ENCODE results near the gene GABRB1. TPM values are rescaled to one million over a fixed set of nuclear protein-coding genes. Genes with fewer than 3 reads are reported as not detected.
"Not testable (repeated sequence)": the region's sequence is repeated elsewhere in the genome, so short reads cannot be mapped to it uniquely, and the experiment has no call there.

Gene GABRB1
- total RNA-seq, 1 donor from 2014 or later = 0.69 TPM

DNA sequence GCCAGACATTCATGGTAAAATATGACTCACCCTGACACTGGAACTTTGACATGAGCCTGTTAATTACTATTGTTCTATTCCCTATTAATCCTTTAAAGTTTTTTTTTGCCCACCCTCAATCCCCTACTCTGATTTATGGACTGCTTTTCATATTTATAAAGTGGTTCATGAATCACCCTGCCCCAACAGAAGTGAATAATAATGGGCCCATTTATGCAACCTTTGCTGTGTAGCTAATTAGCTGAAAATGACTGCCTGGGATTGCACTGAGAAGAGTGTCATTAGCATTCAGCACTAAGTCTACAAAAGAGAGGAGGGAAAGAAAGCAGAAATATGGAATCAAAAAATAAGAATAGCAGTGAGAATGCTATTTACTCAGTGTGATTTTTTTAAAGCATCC is 277.8 kb downstream of the GABRB1 start:
- DNase-seq = no peak

DNA sequence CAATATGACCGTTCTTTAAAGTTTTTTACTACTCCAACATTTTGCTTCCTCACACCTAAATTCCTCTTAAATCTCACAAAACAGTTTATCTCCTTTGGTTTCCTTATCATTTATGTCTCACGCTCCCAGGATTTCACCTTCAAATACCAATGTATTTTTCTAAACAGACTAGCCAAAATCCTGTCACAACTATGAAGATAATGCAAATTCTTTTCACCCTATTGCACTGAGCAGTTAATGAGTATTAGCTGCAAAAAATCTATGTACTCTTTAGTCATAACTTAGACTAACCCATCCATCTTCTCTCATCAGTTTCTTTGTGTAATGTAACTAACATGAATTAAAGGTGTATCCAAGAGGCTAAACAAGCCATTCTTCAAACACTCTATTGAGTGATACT is 280.8 kb downstream of the GABRB1 start:
- no peak for DNase-seq

DNA sequence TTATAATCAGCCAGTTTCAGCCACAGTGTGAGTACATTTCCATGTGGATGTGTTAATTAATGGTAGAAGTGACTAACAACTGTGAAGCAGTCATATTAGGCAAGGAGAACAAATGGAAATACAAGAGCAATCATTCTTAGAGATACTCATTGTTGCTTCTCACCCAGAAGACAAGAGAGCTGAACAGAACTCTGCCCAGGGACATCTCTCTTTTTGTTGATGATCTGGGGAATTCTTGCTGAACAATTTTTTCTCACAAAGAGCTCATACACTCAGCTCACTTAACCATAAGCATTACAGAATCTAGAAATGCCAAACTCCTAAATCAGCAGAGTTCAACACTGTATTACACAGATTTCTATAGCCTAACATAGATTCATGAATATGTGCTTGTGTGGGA is 282.0 kb downstream of the GABRB1 start:
- no peak for DNase-seq

DNA sequence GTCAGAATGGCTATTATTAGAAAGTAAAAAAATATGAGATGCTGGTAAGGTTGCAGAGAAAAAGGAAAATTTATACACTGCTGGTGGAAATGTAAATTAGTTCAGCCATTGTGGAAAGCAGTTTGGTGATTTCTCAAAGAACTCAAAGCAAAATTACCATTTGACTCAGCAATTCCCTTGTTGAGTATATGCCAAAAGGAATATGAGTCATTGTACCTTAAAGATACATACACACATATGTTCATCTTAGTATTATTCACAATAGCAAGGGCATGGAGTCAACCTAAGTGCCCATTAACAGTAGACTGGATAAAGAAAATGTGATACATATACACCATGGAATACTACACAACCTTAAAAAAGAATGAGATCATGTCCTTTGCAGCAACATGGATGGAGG is 284.0 kb downstream of the GABRB1 start:
- DNase-seq = no peak

DNA sequence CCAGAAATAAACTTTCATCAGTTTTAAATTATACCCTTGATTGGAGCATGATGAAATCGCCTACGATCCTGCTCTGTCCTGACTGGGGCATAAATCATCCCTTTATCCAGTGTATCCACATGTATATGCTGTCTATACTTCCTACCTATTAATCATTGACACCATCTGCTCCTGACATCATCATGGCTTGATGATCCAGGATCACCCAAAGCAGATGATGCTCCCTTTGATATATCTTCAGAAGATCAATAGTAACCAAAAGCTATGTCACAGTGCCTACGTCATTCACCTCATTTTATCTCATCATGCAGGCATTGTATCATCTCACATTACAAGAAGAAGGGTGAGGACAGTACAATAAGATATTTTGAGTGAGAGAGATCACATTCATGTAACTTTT is 294.7 kb downstream of the GABRB1 start:
- no peak for DNase-seq

DNA sequence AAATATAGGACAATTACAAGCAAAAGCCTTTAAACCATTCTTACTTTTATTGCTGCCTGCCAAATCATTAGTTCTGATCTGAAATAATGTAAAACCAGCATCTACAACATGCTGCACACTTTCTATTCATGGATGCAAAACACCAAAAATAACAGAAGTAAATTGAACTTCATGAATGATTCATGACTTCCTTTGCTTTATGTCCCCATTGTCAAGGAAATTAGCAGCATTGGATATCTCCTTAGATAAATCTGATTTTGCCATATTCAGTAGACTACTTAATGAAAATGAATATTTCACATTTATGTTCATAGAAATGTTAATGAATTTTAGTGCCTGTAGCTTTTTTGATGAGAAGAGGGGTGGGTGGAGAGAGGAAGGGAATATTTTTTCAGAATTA is 299.5 kb downstream of the GABRB1 start:
- no peak for DNase-seq

DNA sequence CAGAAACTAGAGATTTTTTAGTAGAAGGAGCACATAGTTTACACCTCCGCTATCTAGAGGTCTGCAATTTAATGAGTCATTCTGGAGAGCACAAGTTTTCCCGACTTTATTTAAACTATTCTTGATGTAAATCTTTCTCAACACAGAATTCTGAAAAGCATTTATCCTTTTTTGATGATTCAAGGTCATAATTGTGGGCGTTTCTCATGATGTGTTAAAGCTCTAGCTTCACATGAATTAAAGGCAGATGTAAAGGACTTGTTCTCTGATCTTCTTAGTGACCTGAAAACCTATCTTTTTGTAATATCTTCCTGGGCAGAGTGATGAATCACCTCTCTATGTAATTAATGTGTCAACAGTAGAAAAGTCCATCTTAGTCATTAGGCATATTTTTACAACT is 303.3 kb downstream of the GABRB1 start:
- no peak for DNase-seq

DNA sequence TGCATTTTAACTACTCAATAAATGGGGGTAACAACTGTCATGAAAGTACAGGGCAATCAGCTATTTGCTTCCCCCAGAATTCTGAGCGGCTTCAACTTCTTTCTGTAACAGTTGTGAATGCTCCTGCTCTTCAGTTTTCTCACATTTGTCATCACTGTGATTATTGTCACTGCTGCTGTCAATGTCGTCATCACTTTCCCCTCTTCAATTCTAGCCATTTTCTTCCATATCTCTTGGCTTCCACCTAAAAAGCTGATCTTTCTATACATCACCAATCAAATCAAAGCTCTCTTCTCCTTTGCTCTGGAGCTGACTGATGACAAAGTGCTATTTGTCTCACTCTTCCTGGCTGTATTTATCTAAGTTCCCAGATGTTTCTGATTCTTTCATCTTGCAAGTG is 306.5 kb downstream of the GABRB1 start:
- DNase-seq = no peak

DNA sequence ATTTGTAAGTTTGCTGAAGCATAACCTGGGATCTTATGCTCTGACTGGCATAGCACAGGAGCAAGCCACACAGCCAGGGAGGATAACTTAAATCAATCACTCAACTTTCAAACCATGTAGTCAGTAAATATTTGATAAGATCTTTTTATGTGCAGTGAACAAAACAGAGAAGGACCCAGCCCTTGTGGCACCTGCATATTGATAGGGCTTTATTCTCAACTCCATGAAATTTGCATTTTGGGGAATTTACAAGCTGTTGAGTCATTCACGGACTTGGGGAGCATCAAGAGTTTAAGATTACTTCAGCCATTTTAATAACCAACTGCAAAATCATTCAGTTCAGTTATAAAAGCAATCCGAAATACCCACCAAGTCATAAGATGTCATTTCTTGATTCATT is 309.5 kb downstream of the GABRB1 start:
- no peak for DNase-seq

DNA sequence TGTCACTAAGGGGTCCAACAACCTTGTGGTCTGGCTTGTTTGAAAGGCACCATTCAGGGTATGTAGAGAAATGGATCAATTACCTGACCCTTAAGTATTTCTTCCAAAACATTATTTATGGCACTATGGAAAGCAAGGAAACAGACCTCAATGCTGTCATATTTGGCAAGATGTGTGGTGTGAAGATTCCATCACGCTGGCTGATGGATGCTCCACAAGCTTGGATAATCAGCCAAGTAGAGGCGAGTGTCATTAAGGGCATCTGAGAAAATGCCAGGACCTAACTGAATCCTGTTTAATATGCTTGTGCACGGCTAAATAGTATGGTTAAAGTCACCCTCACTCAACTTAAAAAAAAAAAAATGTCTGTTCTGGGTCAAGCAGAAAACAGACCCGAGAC is 311.4 kb downstream of the GABRB1 start:
- DNase-seq = no peak

DNA sequence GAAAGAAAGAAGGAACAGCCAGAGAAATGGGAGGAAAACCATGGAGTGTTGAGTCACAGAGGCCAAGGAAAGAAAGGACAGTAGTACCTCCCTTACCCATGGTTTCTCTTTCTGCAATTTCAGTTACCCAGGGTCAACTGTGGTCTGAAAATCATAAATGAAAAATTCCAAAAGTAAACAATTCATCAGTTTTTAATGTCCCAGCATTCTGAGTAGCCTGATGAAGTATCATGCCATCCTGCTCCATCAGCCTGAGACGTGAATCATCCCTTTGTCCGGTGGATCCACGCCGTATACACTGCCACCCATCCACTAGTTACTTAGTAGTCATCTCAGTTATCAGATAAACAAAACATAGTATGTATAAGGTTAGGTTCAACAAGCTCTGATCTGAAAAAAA is 318.0 kb downstream of the GABRB1 start:
- DNase-seq = no peak

DNA sequence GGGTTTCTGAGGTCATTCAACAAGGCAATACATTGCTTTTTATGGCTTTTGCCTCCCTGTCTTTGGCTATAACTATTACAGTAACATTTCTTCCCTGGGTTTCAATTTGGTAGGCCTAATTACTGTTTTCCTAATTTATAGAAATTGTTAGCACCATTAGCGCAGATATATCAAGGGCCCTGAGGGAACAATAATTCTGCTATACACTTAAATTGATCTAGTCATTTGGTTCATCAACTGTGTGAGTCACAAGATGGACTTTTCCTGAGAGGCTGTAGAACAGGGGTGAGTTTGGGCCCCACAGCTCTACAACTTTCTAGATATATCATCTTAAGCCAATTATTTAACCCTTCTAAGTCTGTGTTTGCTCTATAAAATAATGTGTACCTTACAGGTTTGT is 324.2 kb downstream of the GABRB1 start:
- DNase-seq = no peak

DNA sequence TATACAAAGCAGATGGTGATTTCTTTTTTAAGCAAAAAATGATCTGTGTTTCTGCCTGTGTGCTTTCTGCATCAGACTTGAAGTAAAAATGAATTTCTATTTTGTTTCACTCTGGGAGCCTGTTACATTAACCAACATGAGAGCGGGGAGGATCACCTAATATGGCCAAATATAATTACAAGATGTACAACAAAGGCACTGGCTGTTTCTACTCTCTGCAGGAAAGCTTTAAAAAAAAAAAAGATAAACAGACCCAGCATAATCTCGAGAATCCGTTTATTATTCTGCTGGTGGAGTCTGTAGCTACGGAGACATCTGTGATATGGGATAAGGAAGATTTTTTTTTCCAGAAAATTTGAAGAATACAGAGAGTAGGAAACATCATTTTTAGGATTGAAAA is 328.5 kb downstream of the GABRB1 start:
- no peak for DNase-seq

DNA sequence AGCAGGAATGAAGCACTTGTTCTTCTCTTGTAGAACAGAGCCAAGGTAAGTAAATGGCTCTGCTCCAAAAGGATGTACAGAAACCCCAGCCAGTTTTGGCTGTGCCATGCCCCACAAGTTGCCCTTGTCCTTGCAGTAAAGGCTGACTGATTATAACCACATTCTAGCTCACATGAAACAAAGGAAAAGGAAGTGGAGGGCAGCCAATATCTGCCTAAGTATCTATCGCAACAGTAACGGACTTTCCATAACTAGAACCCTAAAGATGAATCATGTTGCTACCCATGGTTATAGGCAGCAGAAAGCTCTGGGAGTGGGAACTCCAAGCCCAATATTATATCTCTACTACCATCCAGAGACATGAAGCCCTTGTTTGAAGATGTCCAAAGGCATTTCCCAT is 336.4 kb downstream of the GABRB1 start:
- no peak for DNase-seq

DNA sequence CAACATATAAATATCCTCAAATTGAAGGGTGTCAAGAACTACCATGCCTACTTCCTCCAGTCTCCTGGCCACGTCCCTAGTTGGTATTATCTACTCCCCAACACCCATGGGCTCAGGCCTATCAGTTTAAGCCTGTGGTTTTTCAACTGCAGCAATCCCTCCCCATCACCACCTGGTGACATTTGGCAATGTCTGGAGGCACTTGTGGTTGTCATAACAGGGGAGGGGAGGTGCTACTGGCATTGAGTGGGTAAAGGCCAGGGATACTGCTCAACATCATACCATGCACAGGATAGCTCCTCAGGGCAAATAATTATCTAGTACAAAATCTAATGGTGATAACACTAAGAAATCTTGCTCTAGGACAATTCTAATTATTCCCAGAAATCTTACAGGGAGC is 336.8 kb downstream of the GABRB1 start:
- no peak for DNase-seq

DNA sequence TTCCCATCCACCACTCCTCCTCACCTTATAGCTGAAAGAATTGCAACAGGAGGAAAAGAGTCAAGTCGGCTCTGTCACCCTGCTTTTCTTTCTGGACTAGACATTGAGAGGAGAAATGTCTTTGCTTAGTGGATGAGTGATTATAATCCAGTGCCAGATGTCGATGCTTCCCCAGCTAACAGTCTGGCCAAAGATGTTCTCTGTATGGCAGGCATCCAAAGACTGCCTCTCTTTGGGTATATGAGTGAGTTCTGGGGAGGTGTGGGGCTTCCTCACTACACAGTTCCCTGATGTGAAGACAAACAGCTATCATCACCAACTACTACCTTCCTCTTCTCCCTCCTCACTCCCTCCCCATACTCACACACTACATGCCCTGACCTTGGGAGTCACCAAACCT is 341.2 kb downstream of the GABRB1 start:
- no peak for DNase-seq

DNA sequence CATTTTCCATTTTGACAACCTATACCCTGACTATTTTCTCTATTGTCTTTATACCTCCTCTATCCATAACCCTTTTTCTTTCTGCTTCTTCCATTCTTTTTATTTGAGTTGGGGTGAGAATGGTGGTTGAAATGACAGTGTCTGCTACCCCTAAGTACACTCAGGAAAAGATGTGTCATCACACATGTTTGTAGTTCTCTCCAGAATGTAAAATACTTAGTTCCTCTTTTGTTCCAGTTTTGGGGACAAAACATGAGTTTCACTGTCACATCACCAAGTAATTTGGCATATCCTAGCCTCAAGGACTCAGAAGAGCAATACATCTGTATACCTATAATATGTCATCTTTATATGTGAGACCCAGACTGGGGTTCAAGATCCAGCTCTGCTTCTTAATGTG is 341.8 kb downstream of the GABRB1 start:
- DNase-seq = no peak

DNA sequence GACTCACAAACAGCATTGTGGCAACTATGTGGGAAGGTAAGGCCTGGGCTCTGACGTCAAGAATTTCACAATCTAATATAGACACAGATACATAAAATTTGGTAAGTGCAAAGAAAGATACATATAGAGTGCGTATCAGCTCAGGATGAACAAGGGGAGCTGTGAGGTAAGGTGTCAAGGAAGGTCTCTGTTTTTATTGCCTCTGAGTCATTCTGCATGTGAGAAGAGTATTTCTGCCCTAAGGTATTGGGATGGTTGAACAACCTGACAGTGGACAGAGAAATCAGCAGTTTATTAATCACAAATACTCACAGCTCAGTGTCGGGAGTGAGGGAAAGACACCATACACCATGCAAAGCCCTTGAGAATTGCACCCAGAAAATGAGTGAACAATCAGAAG is 342.3 kb downstream of the GABRB1 start:
- DNase-seq = no peak

DNA sequence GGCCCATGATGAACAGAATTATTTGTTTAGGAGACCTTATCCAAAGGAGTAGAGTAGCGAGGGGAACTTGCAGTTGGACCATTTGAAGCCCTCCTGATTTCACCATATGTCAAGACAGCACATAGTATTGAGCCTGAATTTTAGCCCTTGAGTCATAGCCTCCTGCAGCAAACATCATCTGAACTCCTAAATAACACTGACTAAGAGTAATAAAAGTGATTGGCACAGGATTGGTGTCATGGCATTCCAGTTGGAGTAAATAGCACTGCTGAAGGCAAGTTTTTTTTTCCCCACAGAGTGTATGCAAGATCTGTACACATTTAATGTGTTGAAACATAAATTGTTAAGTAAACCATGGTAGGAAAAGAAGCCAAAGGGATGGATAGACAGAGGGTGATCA is 343.1 kb downstream of the GABRB1 start:
- DNase-seq = no peak

DNA sequence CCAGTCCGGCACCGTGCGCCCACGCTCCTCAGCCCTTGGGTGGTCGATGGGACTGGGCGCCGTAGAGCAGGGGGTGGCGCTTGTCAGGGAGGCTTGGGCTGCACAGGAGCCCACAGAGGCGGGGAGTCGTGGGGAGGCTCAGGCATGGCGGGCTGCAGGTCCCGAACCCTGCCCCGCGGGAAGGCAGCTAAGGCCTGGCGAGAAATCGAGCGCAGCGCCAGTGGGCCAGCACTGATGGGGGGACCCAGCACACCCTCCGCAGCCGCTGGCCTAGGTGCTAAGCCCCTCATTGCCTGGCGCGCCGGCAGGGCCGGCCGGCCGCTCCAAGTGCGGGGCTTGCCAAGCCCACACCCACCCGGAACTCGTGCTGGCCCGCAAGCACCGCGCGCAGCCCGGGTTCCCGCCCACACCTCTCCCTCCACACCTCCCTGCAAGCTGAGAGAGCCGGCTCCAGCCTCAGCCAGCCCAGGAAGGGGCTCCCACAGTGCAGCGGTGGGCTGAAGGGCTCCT is 346.7 kb downstream of the GABRB1 start:
- not testable (repeated sequence) for DNase-seq

DNA sequence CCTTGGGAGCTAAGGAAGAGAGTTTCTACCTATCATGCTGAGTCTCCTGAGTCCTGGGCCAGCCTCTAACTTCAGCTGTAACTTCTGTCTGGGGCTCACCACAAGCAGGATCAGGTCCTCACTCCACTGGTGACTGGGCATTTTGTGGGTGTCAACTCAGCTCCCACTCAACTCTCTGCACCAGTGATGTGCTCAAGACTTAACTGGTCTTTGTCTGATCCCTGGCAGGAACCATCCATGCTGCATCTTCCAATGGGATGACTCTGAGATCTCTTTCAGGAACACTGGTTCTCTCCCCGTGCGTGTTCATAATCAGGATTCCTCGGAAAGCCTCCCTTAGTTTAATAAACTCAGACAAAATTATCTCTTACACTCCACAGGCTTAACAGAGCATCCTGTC is 349.8 kb downstream of the GABRB1 start:
- no peak for DNase-seq

DNA sequence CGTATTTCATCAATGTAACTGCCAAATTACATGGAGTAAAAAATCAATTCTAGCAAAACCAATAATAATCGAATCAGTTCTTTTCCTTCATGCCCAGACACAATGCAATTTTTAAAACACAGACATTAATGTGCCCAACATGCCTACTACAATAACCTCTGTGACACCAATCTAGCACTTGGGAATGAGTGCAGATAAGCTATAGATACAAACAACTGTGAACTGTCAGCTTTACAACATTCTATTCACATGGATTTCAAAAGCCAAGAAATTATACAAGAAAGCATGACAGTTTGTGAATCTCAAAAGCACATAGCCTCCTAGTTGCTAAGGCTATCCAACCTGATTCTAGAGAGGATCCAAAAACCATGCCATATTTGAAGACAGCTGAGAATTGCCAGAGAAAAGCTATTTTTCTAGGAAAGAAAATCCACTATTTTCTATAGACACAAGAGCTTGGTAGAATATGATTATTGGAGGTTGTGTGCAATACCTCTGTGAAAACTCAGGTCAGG is 351.5 kb downstream of the GABRB1 start:
- no peak for DNase-seq

DNA sequence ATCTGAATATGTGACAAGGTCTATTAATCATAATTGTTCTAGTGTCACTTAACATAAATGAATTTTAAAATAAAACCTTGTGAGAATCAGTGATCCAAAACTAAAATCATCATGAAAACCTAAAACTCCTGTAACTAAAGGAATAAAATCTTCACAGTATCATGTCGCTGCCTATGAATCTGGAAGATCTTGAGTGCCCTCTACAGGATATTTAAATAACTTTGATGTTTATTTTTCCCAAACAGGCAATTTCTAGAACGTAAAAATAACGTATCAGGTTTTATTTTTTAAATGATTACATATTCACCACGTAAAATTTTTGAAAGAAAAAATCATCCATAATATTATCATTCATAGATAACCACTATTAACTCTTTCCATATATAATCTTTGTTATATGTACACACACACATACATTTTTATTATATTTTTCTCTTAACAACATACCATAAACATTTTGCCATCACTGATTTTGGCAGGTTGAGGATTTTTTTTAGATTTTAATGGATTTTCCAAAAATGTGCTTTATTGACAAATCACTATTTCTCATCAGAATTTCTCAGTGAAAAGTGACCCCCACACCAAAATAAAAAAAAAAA is 352.6 kb downstream of the GABRB1 start:
- DNase-seq = peak; percentile 19

DNA sequence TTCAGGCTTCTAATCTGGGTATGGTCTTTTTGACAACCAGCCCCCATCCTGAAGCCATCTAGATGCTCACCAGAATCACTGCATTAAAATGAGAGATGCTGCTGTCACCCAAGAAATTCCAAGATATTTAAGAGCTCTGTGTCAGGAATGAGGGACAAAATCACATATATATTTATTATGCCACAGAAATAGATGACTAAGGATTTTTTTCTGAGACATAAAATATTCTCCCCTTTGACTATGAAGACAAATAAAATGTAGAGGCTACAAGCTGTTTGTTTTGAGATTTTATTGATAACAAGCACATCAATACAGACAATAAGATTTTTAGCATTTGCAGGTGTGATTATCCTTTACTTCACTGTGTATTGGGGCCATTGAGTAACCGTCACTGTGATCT is 354.8 kb downstream of the GABRB1 start:
- no peak for DNase-seq
